ENCODE data around the gene ANKRD33B. TPM values are rescaled to one million over a fixed set of nuclear protein-coding genes. Genes with fewer than 3 reads are reported as not detected.

ANKRD33B gene
- polyA plus RNA-seq, 1 donor (not counting 4 experiments of a cell fraction or from before 2014, with no cell fraction given), result 1.9 TPM

GRCh38 chr5:10601246-10602030, 37.6 kb downstream of the ANKRD33B start:
- FAIRE-seq (peak; percentile 66), DNase-seq (ENCODE audit: low read depth, low spot score) (peak; percentile 83)
- Histone ChIP-seq H3K36me3 (ENCODE audit: control insufficient read depth in 2 of 2, extremely low read depth in 1 of 2, insufficient read depth in 2 of 2, low read length in 2 of 2) (no peaks in the 10 kb centered on the region), H2AFZ (ENCODE audit: control insufficient read depth, low read length) (peak overlapping the region; percentile 34), H3K9me1 (ENCODE audit: control insufficient read depth, extremely low read depth, insufficient read depth, low read length) (no peaks in the 10 kb centered on the region), H3K4me1 (ENCODE audit: control insufficient read depth, extremely low read depth, insufficient read depth, low read length) (peaks cover 27% of the 10 kb centered on the region), H3K4me3 (ENCODE audit: control insufficient read depth in 2 of 3, extremely low read depth in 1 of 3, insufficient read depth in 2 of 3, low read depth in 1 of 3, low read length in 3 of 3) (peak overlapping the region in 2 of 3 experiments; percentile 19 to 44), H4K20me1 (ENCODE audit: control insufficient read depth, extremely low read depth, insufficient read depth, low read length) (no peaks in the 10 kb centered on the region), H3K27ac (ENCODE audit: control insufficient read depth, insufficient read depth, low read length) (peak overlapping the region; percentile 62), H3K9me3 (ENCODE audit: control insufficient read depth, low read depth, low read length) (no peaks in the 10 kb centered on the region), H3K4me2 (ENCODE audit: control insufficient read depth, extremely low read depth, insufficient read depth, low read depth, low read length) (peak overlapping the region; percentile 83), H3K27me3 (ENCODE audit: control insufficient read depth, extremely low read depth, insufficient read depth, low read length) (no peaks in the 10 kb centered on the region), H3K9ac (ENCODE audit: control insufficient read depth, extremely low read depth, insufficient read depth, low read length) (peak overlapping the region; percentile 51), H3K79me2 (ENCODE audit: control insufficient read depth, insufficient read depth, low read length) (no peaks in the 10 kb centered on the region)
- TF ChIP-seq EZH2 (IDR thresholded peaks at IDR 0.05; ENCODE audit: low read length), result no peak
- TF ChIP-seq CTCF (optimal IDR thresholded peaks at IDR 0.05 in 1 of 3, IDR thresholded peaks at IDR 0.05 in 1 of 3, conservative IDR thresholded peaks at IDR 0.05 in 1 of 3; ENCODE audit: extremely low read depth in 1 of 3, insufficient read depth in 2 of 3, low read length in 3 of 3), result no peak
- dilution Hi-C loops (cut with MboI; ENCODE audit: extremely low pct_ligation_motif_present, low sequenced_read_pairs), result no loop called here

GRCh38 chr5:10602031-10602806, 38.3 kb downstream of the ANKRD33B start:
- H2AFZ ChIP-seq (ENCODE audit: control insufficient read depth, low read length), result no peak overlapping the region
- H3K9me1 ChIP-seq (ENCODE audit: control insufficient read depth, extremely low read depth, insufficient read depth, low read length), result no peaks in the 10 kb centered on the region
- no peaks in the 10 kb centered on the region for H4K20me1 ChIP-seq (ENCODE audit: control insufficient read depth, extremely low read depth, insufficient read depth, low read length)
- H3K9ac ChIP-seq (ENCODE audit: control insufficient read depth, extremely low read depth, insufficient read depth, low read length), result peak overlapping the region; percentile 28
- H3K4me2 ChIP-seq (ENCODE audit: control insufficient read depth, extremely low read depth, insufficient read depth, low read depth, low read length), result peak overlapping the region; percentile 83
- no peaks in the 10 kb centered on the region for H3K79me2 ChIP-seq (ENCODE audit: control insufficient read depth, insufficient read depth, low read length)
- peaks cover 27% of the 10 kb centered on the region for H3K4me1 ChIP-seq (ENCODE audit: control insufficient read depth, extremely low read depth, insufficient read depth, low read length)
- dilution Hi-C loops (cut with MboI; ENCODE audit: extremely low pct_ligation_motif_present, low sequenced_read_pairs), result no loop called here
- H3K4me3 ChIP-seq (ENCODE audit: control insufficient read depth in 2 of 3, extremely low read depth in 1 of 3, insufficient read depth in 2 of 3, low read depth in 1 of 3, low read length in 3 of 3), result no peak overlapping the region
- H3K9me3 ChIP-seq (ENCODE audit: control insufficient read depth, low read depth, low read length), result no peaks in the 10 kb centered on the region
- no peaks in the 10 kb centered on the region for H3K36me3 ChIP-seq (ENCODE audit: control insufficient read depth in 2 of 2, extremely low read depth in 1 of 2, insufficient read depth in 2 of 2, low read length in 2 of 2)
- no peaks in the 10 kb centered on the region for H3K27me3 ChIP-seq (ENCODE audit: control insufficient read depth, extremely low read depth, insufficient read depth, low read length)
- no peak for DNase-seq (ENCODE audit: low read depth, low spot score)
- peak overlapping the region; percentile 62 for H3K27ac ChIP-seq (ENCODE audit: control insufficient read depth, insufficient read depth, low read length)
- no peak for FAIRE-seq
- no peak for TF ChIP-seq EZH2 (IDR thresholded peaks at IDR 0.05; ENCODE audit: low read length)
- no peak for TF ChIP-seq CTCF (optimal IDR thresholded peaks at IDR 0.05 in 1 of 3, IDR thresholded peaks at IDR 0.05 in 1 of 3, conservative IDR thresholded peaks at IDR 0.05 in 1 of 3; ENCODE audit: extremely low read depth in 1 of 3, insufficient read depth in 2 of 3, low read length in 3 of 3)

Measured in keratinocyte (primary cell).